Measurements from ENCODE around the gene CCBE1.
"Not testable (repeated sequence)": the region's sequence is repeated elsewhere in the genome, so short reads cannot be mapped to it uniquely, and the experiment has no call there.

The CCBE1 gene

DNA sequence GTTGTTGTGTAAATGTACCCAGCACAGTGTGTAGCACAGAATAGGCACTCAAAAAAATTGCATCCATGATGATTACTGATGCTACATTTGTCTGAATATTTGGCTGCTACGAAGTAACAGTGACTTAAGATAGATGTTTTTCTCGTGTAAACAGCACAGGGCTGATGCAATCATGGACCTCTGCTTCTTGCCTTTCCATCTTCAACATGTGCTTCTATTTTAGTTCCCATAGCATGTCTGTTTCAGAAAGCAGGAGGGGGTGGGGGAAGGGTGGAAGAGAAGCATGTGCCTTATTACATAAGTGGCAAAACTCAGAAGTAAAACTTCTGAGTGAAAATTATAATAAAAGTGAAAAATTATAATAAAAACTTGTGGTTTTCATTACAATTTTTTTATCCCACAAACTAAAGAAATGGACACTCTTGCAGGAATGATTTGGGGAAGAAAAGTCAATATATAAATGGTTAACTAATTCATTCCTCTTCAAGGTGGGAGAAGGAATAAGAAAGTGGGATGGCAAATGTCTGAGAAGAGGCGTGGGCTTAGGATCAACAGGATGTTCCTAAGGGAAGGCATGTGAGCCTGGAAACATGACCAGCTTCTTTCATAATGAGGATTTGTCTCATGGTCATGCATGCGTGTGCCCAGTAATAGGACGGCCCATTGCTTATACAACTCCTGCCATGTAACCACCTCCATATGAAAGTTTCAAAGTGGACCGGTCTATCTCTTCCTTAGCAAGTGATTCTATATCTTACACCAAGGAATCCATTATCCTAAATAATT lies 27.2 kb downstream of the CCBE1 start:
- no peak overlapping the region for H2AFZ ChIP-seq (ENCODE audit: low read depth, low read length, severe bottlenecking)
- TF ChIP-seq, protein P1, sequence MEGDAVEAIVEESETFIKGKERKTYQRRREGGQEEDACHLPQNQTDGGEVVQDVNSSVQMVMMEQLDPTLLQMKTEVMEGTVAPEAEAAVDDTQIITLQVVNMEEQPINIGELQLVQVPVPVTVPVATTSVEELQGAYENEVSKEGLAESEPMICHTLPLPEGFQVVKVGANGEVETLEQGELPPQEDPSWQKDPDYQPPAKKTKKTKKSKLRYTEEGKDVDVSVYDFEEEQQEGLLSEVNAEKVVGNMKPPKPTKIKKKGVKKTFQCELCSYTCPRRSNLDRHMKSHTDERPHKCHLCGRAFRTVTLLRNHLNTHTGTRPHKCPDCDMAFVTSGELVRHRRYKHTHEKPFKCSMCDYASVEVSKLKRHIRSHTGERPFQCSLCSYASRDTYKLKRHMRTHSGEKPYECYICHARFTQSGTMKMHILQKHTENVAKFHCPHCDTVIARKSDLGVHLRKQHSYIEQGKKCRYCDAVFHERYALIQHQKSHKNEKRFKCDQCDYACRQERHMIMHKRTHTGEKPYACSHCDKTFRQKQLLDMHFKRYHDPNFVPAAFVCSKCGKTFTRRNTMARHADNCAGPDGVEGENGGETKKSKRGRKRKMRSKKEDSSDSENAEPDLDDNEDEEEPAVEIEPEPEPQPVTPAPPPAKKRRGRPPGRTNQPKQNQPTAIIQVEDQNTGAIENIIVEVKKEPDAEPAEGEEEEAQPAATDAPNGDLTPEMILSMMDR (IDR thresholded peaks at IDR 0.05; ENCODE audit: insufficient read depth, low read length, poor library complexity, severe bottlenecking): no peak
- TF ChIP-seq EZH2phosphoT487 (conservative IDR thresholded peaks at IDR 0.05; ENCODE audit: low read length): no peak

DNA sequence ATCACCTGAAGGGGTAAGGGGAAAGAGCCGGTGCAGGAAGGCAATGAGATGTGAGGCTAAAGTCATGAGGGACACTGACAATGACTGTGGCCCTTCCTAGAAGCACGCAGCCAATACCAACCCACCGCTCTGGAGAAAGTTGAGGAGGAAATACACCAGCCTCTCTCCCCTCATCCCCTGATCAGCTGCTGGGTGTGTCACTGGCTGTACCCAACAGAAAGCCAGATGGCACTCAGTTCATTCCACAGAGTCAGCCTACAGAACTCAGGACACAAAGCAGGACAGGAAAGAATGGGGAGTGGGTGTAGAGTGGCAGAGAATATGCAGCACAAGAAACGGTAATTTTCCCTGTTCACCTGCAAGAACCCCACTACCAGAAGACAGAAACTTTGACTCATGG lies 29.7 kb downstream of the CCBE1 start:
- Histone ChIP-seq H3K36me3 (ENCODE audit: low read length) (no peaks in the 10 kb centered on the region), H3K9me3 (ENCODE audit: insufficient read depth, low read length) (no peaks in the 10 kb centered on the region), H3K27me3 (ENCODE audit: low read length) (no peaks in the 10 kb centered on the region), H3K4me2 (ENCODE audit: low read depth, low read length, poor library complexity, severe bottlenecking) (no peak overlapping the region), H3K27ac (ENCODE audit: low read depth, low read length) (no peak overlapping the region), H4K20me1 (ENCODE audit: low read depth, low read length) (no peaks in the 10 kb centered on the region), H3K9ac (ENCODE audit: low read length) (no peak overlapping the region), H3K9me2 (replicated peaks; ENCODE audit: insufficient read depth, low read length) (no peaks in the 10 kb centered on the region), H3F3A (ENCODE audit: insufficient read depth) (no peaks in the 10 kb centered on the region), H3K79me2 (ENCODE audit: insufficient read depth, low read length) (no peaks in the 10 kb centered on the region), H2AFZ (ENCODE audit: low read depth, low read length, severe bottlenecking) (no peak overlapping the region), H3K4me3 (ENCODE audit: insufficient read depth, low read length, poor library complexity, severe bottlenecking) (no peak overlapping the region)
- no peak for TF ChIP-seq EZH2phosphoT487 (conservative IDR thresholded peaks at IDR 0.05; ENCODE audit: low read length)
- TF ChIP-seq, protein P1 (IDR thresholded peaks at IDR 0.05; ENCODE audit: insufficient read depth, low read length, poor library complexity, severe bottlenecking): no peak

More for the DNA sequence above, 27.2 kb downstream of the CCBE1 start:
- H3F3A ChIP-seq (ENCODE audit: insufficient read depth): no peaks in the 10 kb centered on the region
- no peaks in the 10 kb centered on the region for H3K27me3 ChIP-seq (ENCODE audit: low read length)
- H3K9me3 ChIP-seq (ENCODE audit: insufficient read depth, low read length): no peaks in the 10 kb centered on the region
- no peaks in the 10 kb centered on the region for H4K20me1 ChIP-seq (ENCODE audit: low read depth, low read length)
- no peaks in the 10 kb centered on the region for H3K9me2 ChIP-seq (replicated peaks; ENCODE audit: insufficient read depth, low read length)
- no peaks in the 10 kb centered on the region for H3K36me3 ChIP-seq (ENCODE audit: low read length)
- no peaks in the 10 kb centered on the region for H3K79me2 ChIP-seq (ENCODE audit: insufficient read depth, low read length)
- no peak overlapping the region for H3K27ac ChIP-seq (ENCODE audit: low read depth, low read length)
- no peak overlapping the region for H3K9ac ChIP-seq (ENCODE audit: low read length)
- H3K4me3 ChIP-seq (ENCODE audit: insufficient read depth, low read length, poor library complexity, severe bottlenecking): no peak overlapping the region
- H3K4me2 ChIP-seq (ENCODE audit: low read depth, low read length, poor library complexity, severe bottlenecking): no peak overlapping the region

DNA sequence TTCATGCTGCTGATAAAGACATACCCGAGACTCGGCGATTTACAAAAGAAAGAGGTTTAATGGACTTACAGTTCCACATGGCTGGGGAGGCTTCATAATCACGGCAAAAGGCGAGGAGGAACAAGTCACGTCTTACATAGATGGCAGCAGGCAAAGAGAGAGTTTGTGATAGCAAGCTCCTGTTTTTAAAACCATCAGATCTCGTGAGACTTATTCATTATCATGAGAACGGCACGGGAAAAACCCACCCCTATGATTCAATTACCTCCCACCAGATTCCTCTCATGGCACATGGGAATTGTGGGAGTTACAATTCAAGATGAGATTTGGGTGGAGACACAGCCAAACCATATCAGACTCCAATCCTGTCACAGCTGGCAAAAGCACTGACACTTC lies 31.2 kb downstream of the CCBE1 start:
- not testable (repeated sequence) for H3K27ac ChIP-seq (ENCODE audit: low read depth, low read length); H4K20me1 ChIP-seq (ENCODE audit: low read depth, low read length); H3K79me2 ChIP-seq (ENCODE audit: insufficient read depth, low read length); H3K4me3 ChIP-seq (ENCODE audit: insufficient read depth, low read length, poor library complexity, severe bottlenecking); H3K36me3 ChIP-seq (ENCODE audit: low read length); H3K9me3 ChIP-seq (ENCODE audit: insufficient read depth, low read length); H3K4me2 ChIP-seq (ENCODE audit: low read depth, low read length, poor library complexity, severe bottlenecking); H2AFZ ChIP-seq (ENCODE audit: low read depth, low read length, severe bottlenecking); H3K9me2 ChIP-seq (replicated peaks; ENCODE audit: insufficient read depth, low read length); H3F3A ChIP-seq (ENCODE audit: insufficient read depth); H3K27me3 ChIP-seq (ENCODE audit: low read length); H3K9ac ChIP-seq (ENCODE audit: low read length)

Data from SU-DHL-6 (cell line).